ENCODE results near the gene PPP3CA. TPM values are rescaled to one million over a fixed set of nuclear protein-coding genes. Genes with fewer than 3 reads are reported as not detected.
"Not testable (repeated sequence)": the region's sequence is repeated elsewhere in the genome, so short reads cannot be mapped to it uniquely, and the experiment has no call there.

The PPP3CA gene
- total RNA-seq, 1 experiment from 2014 or later, result 31.0 TPM

- H3K36me3 ChIP-seq (ENCODE audit: control insufficient read depth, insufficient read depth, low read length); POLR2A ChIA-PET; H3K27me3 ChIP-seq (ENCODE audit: control insufficient read depth, insufficient read depth, low read length); H3K4me1 ChIP-seq (ENCODE audit: control insufficient read depth, insufficient read depth, low read length); intact Hi-C loops (cut with micrococcal nuclease; ENCODE audit: unreplicated experiment); H3K4me3 ChIP-seq (ENCODE audit: low read depth in 2 of 2, low read length in 2 of 2); DNase-seq (ENCODE audit: low read depth, low spot score); H3K27ac ChIP-seq (ENCODE audit: low read length); in situ Hi-C loops (cut with HindIII; ENCODE audit: low pct_unique_long_range_greater_than_20kb, low sequenced_read_pairs); H3K9me3 ChIP-seq (ENCODE audit: control insufficient read depth, insufficient read depth, low read depth, low read length); BruUV-seq (replicated peaks); CTCF ChIA-PET; ATAC-seq: not testable (repeated sequence)
Measured at GRCh38 chr4:101128898-101129297, 218.4 kb downstream of the PPP3CA start.

GRCh38 chr4:101128473-101128872 is 218.9 kb downstream of the PPP3CA start:
- no peak for TF ChIP-seq REST (IDR thresholded peaks at IDR 0.05; ENCODE audit: insufficient read depth in 1 of 2, low read depth in 2 of 2, low read length in 1 of 2)
- no peak for TF ChIP-seq TCF7L2 (IDR thresholded peaks at IDR 0.05; ENCODE audit: low read depth, low read length)
- TF ChIP-seq POLR2AphosphoS5 (IDR thresholded peaks at IDR 0.05; ENCODE audit: low read depth, low read length), result no peak
- no peak for TF ChIP-seq CTCF (IDR thresholded peaks at IDR 0.05)
- no peak for TF ChIP-seq SIN3A (IDR thresholded peaks at IDR 0.05; ENCODE audit: borderline replicate concordance, insufficient read depth, low read depth, low read length)
- POLR2A ChIA-PET, result no interaction called here

GRCh38 chr4:101127176-101127790 is 220.0 kb downstream of the PPP3CA start:
- intact Hi-C loops (cut with micrococcal nuclease; ENCODE audit: unreplicated experiment) (no loop called here), in situ Hi-C loops (cut with HindIII; ENCODE audit: low pct_unique_long_range_greater_than_20kb, low sequenced_read_pairs) (no loop called here)
- TF ChIP-seq REST (IDR thresholded peaks at IDR 0.05; ENCODE audit: insufficient read depth in 1 of 2, low read depth in 2 of 2, low read length in 1 of 2) (no peak), CTCF (IDR thresholded peaks at IDR 0.05) (no peak), POLR2AphosphoS5 (IDR thresholded peaks at IDR 0.05; ENCODE audit: low read depth, low read length) (no peak)
- no peaks in the 10 kb centered on the region for H3K36me3 ChIP-seq (ENCODE audit: control insufficient read depth, insufficient read depth, low read length)
- H3K4me3 ChIP-seq (ENCODE audit: low read depth in 2 of 2, low read length in 2 of 2), result no peak overlapping the region
- no peaks in the 10 kb centered on the region for H3K9me3 ChIP-seq (ENCODE audit: control insufficient read depth, insufficient read depth, low read depth, low read length)
- H3K27me3 ChIP-seq (ENCODE audit: control insufficient read depth, insufficient read depth, low read length), result no peaks in the 10 kb centered on the region
- no TSS peak for BruUV-seq (replicated peaks)
- H3K27ac ChIP-seq (ENCODE audit: low read length), result no peak overlapping the region
- DNase-seq (ENCODE audit: low read depth, low spot score) (no peak), ATAC-seq (no peak)
- ChIA-PET CTCF (no interaction called here), POLR2A (no interaction called here)
- H3K4me1 ChIP-seq (ENCODE audit: control insufficient read depth, insufficient read depth, low read length), result no peaks in the 10 kb centered on the region

More at GRCh38 chr4:101128473-101128872, 218.9 kb downstream of the PPP3CA start:
- Histone ChIP-seq H3K4me3 (ENCODE audit: low read depth in 2 of 2, low read length in 2 of 2) (no peak overlapping the region), H3K9me3 (ENCODE audit: control insufficient read depth, insufficient read depth, low read depth, low read length) (no peaks in the 10 kb centered on the region), H3K27me3 (ENCODE audit: control insufficient read depth, insufficient read depth, low read length) (no peaks in the 10 kb centered on the region), H3K27ac (ENCODE audit: low read length) (no peak overlapping the region), H3K36me3 (ENCODE audit: control insufficient read depth, insufficient read depth, low read length) (no peaks in the 10 kb centered on the region), H3K4me1 (ENCODE audit: control insufficient read depth, insufficient read depth, low read length) (no peaks in the 10 kb centered on the region)
- in situ Hi-C loops (cut with HindIII; ENCODE audit: low pct_unique_long_range_greater_than_20kb, low sequenced_read_pairs) (no loop called here), intact Hi-C loops (cut with micrococcal nuclease; ENCODE audit: unreplicated experiment) (no loop called here)
- DNase-seq (ENCODE audit: low read depth, low spot score) (no peak), ATAC-seq (no peak)
- CTCF ChIA-PET, result no interaction called here
- BruUV-seq (replicated peaks), result no TSS peak
